ENCODE data around the gene FAM83E. TPM values are rescaled to one million over a fixed set of nuclear protein-coding genes. Genes with fewer than 3 reads are reported as not detected.

FAM83E gene
- total and polyA plus RNA-seq, 2 experiments from 2014 or later: 1.0 to 2.3 TPM

DNA sequence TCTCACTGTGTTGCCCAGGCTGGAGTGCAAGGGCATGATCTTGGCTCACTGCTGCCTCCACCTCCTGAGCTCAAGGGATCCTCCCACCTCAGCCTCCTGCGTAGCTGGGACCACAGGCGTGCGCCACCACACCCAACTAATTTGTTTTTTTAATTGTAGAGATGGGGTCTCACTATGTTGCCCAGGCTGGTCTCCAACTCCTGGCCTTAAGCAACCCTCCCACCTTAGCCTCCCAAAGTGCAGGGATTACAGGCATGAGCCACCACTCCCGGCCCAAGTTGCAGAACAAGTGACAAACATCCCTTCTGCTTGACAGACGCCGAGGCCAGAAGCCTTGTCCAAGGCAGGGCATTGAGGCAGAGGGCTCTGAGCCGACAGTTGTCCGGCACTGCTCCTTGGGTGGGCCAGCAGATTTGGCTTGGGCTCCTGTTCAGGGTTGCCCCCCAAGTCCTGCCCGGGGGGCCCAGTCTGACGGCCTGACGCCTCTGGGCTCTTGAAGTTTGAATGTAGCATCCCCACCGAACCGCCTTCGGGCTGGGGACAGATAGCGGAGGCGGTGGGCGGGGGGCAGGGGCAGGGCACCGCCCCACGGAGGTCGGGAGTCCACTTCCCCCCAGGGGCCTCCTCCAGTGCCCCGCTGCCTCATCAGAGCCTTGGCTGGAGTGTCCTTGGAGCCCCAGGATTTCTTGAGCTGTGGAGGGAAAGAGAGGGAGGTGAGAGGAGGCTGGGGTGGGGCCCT is 14.0 kb downstream of the FAM83E start:
- DNase-seq (ENCODE audit: low spot score) (no peak), ATAC-seq (no peak)
- Histone ChIP-seq H3K4me2 (no peak overlapping the region), H3K4me3 (no peak overlapping the region), H3K36me3 (ENCODE audit: insufficient read depth) (no peaks in the 10 kb centered on the region), H3F3A (replicated peaks; ENCODE audit: low read depth) (no peaks in the 10 kb centered on the region), H3K27me3 (ENCODE audit: insufficient read depth) (no peaks in the 10 kb centered on the region), H3K27ac (ENCODE audit: low read depth) (no peak overlapping the region), H3K79me2 (replicated peaks; ENCODE audit: insufficient read depth) (no peaks in the 10 kb centered on the region), H3K4me1 (ENCODE audit: insufficient read depth) (no peaks in the 10 kb centered on the region), H2AFZ (no peak overlapping the region), H3K9me2 (ENCODE audit: insufficient read depth) (no peaks in the 10 kb centered on the region), H4K20me1 (replicated peaks; ENCODE audit: insufficient read depth) (no peaks in the 10 kb centered on the region)
- Mint-ChIP-seq H3K4me3 (no peak overlapping the region), H3K4me1 (peaks cover 6% of the 10 kb centered on the region; the same call in 2 of the 3 replicates), H3K27me3 (ENCODE audit: insufficient read depth, low read depth, poor library complexity) (peaks cover 9% of the 10 kb centered on the region), H3K27ac (no peak overlapping the region), H3K36me3 (ENCODE audit: low read depth) (no peaks in the 10 kb centered on the region; the same call in 2 of the 3 replicates), H3K9me3 (no peaks in the 10 kb centered on the region)
- TF ChIP-seq CTCF (conservative IDR thresholded peaks at IDR 0.05; ENCODE audit: low read depth in 2 of 2) (no peak), ZNF331 (CRISPR knock-in tag; IDR thresholded peaks at IDR 0.05; ENCODE audit: low read depth) (no peak), CREB1 (CRISPR knock-in tag; IDR thresholded peaks at IDR 0.05; ENCODE audit: low read depth) (no peak)

- no peaks in the 10 kb centered on the region for H3K27me3 ChIP-seq (ENCODE audit: insufficient read depth)
- Mint-ChIP-seq H3K36me3 (ENCODE audit: low read depth) (no peaks in the 10 kb centered on the region; the same call in 2 of the 3 replicates), H3K4me3 (no peak overlapping the region), H3K27ac (no peak overlapping the region), H3K27me3 (ENCODE audit: insufficient read depth, low read depth, poor library complexity) (peaks cover 9% of the 10 kb centered on the region), H3K9me3 (no peaks in the 10 kb centered on the region), H3K4me1 (peaks cover 6% of the 10 kb centered on the region; the same call in 2 of the 3 replicates)
- H3K36me3 ChIP-seq (ENCODE audit: insufficient read depth): no peaks in the 10 kb centered on the region
- no peaks in the 10 kb centered on the region for H3K4me1 ChIP-seq (ENCODE audit: insufficient read depth)
- H3K4me3 ChIP-seq: no peak overlapping the region
- H3K27ac ChIP-seq (ENCODE audit: low read depth): no peak overlapping the region
- no peak overlapping the region for H3K4me2 ChIP-seq
- H3K9me2 ChIP-seq (ENCODE audit: insufficient read depth): no peaks in the 10 kb centered on the region
- no peaks in the 10 kb centered on the region for H3K79me2 ChIP-seq (replicated peaks; ENCODE audit: insufficient read depth)
- no peaks in the 10 kb centered on the region for H4K20me1 ChIP-seq (replicated peaks; ENCODE audit: insufficient read depth)
- ATAC-seq: peak; percentile 34
- H3F3A ChIP-seq (replicated peaks; ENCODE audit: low read depth): no peaks in the 10 kb centered on the region
- no peak overlapping the region for H2AFZ ChIP-seq
- no peak for DNase-seq (ENCODE audit: low spot score)
- TF ChIP-seq, protein P1, sequence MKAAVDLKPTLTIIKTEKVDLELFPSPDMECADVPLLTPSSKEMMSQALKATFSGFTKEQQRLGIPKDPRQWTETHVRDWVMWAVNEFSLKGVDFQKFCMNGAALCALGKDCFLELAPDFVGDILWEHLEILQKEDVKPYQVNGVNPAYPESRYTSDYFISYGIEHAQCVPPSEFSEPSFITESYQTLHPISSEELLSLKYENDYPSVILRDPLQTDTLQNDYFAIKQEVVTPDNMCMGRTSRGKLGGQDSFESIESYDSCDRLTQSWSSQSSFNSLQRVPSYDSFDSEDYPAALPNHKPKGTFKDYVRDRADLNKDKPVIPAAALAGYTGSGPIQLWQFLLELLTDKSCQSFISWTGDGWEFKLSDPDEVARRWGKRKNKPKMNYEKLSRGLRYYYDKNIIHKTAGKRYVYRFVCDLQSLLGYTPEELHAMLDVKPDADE (IDR thresholded peaks at IDR 0.05): no peak
- no peak for TF ChIP-seq EZH2 (IDR thresholded peaks at IDR 0.05; ENCODE audit: low read depth, unreplicated experiment)
- no peak for TF ChIP-seq REST (IDR thresholded peaks at IDR 0.05; ENCODE audit: unreplicated experiment)
- TF ChIP-seq CTCF (conservative IDR thresholded peaks at IDR 0.05; ENCODE audit: low read depth in 2 of 2): no peak
- TF ChIP-seq JUNB (IDR thresholded peaks at IDR 0.05; ENCODE audit: unreplicated experiment): no peak
- no peak for TF ChIP-seq ZNF114 (CRISPR knock-in tag; IDR thresholded peaks at IDR 0.05)
- no peak for TF ChIP-seq STAT1 (IDR thresholded peaks at IDR 0.05; ENCODE audit: unreplicated experiment)
- TF ChIP-seq CREB1 (CRISPR knock-in tag; IDR thresholded peaks at IDR 0.05; ENCODE audit: low read depth): no peak
- TF ChIP-seq POLR2AphosphoS5 (IDR thresholded peaks at IDR 0.05; ENCODE audit: low read depth): no peak
- TF ChIP-seq EZH2phosphoT487 (IDR thresholded peaks at IDR 0.05; ENCODE audit: unreplicated experiment): no peak
- TF ChIP-seq ZNF331 (CRISPR knock-in tag; IDR thresholded peaks at IDR 0.05; ENCODE audit: low read depth): no peak
Measured at GRCh38 chr19:48598996-48599700, 15.7 kb downstream of the FAM83E start.
